Thoracic aorta (tissue), 2 donors: ENCODE results near the gene TRAPPC12. TPM values are rescaled to one million over a fixed set of nuclear protein-coding genes. Genes with fewer than 3 reads are reported as not detected.

Experiments
- ATAC-seq: fragments of 150-250 bp; one replicate; pipeline ENCODE4 v1.8.0; 2017; ENCODE audit warnings: low read depth; ENCODE audit not compliant: insufficient number of reproducible peaks, low FRiP score
- DNase-seq: peaks from one replicate; pipeline ENCODE4 v3.0.0-alpha.2; 2020; ENCODE audit warnings: low spot score
- H3K27ac ChIP-seq, 2 donors: fragments of 200-600 bp; sonication (generic); 1 replicate in 1 of 2; 2 replicates in 1 of 2; pipeline ENCODE4 v1.5.1; 2016; ENCODE audit warnings: mild to moderate bottlenecking in 2 of 2, moderate library complexity in 2 of 2
- H3K27me3 ChIP-seq: fragments of 200-600 bp; sonication (generic); replicated peaks from 2 replicates; pipeline ENCODE4 v1.6.0; 2016; ENCODE audit warnings: mild to moderate bottlenecking; ENCODE audit not compliant: insufficient read depth
- H3K36me3 ChIP-seq: fragments of 200-600 bp; sonication (generic); one replicate; pipeline ENCODE4 v1.5.1; 2016
- H3K4me1 ChIP-seq, 2 donors: fragments of 200-600 bp; sonication (generic); 1 replicate in 1 of 2; 2 replicates in 1 of 2; pipeline versions ENCODE4 v1.5.1 to v1.6.0; 2016; ENCODE audit warnings: low read depth in 2 of 2, mild to moderate bottlenecking in 1 of 2; ENCODE audit not compliant: control insufficient read depth in 1 of 2
- H3K4me3 ChIP-seq: fragments of 200-600 bp; sonication (generic); 2 replicates; pipeline ENCODE4 v1.5.1; 2016; ENCODE audit warnings: mild to moderate bottlenecking
- H3K9me3 ChIP-seq: fragments of 200-600 bp; sonication (generic); 2 replicates; pipeline ENCODE4 v1.5.1; 2016
- CTCF ChIP-seq: fragments of 200-600 bp; sonication (generic); IDR thresholded peaks from one replicate; pipeline ENCODE4 v1.5.1; 2019; ENCODE audit warnings: antibody characterized with exemption
- total RNA-seq, 2 donors: library from RNA; depleted of rRNA; stranded (reverse); fragments of >200 nt; gene quantifications; one replicate each; pipeline versions ENCODE4 v1.1.0 to v1.2.3, GENCODE V29; 2016

The TRAPPC12 gene
- total RNA-seq, 2 donors from 2014 or later = 121 to 180 TPM

GRCh38 chr2:3461801-3462492 lies 82.5 kb downstream of the TRAPPC12 start:
- Histone ChIP-seq H3K36me3 (peaks cover 14% of the 10 kb centered on the region), H3K27ac (peak overlapping the region; percentile 72 to 86), H3K9me3 (no peaks in the 10 kb centered on the region), H3K4me1 (peaks cover 8 to 32% of the 10 kb centered on the region in 2 donors), H3K4me3 (peak overlapping the region; percentile 44), H3K27me3 (no peaks in the 10 kb centered on the region)
- ATAC-seq (no peak), DNase-seq (no peak)
- peak; percentile 90 for TF ChIP-seq CTCF

GRCh38 chr2:3462493-3463104 lies 83.1 kb downstream of the TRAPPC12 start:
- H3K36me3 ChIP-seq = peaks cover 13% of the 10 kb centered on the region
- H3K27ac ChIP-seq = no peak overlapping the region
- H3K4me1 ChIP-seq = peaks cover 8 to 39% of the 10 kb centered on the region in 2 donors
- no peak for TF ChIP-seq CTCF
- no peak for DNase-seq
- ATAC-seq = no peak
- H3K27me3 ChIP-seq = no peaks in the 10 kb centered on the region
- no peak overlapping the region for H3K4me3 ChIP-seq
- no peaks in the 10 kb centered on the region for H3K9me3 ChIP-seq

GRCh38 chr2:3463186-3463835 lies 83.8 kb downstream of the TRAPPC12 start:
- H3K27ac ChIP-seq = peak overlapping the region in 1 of 2 donors; percentile 97
- H3K36me3 ChIP-seq = peaks cover 6% of the 10 kb centered on the region
- no peaks in the 10 kb centered on the region for H3K27me3 ChIP-seq
- ATAC-seq = no peak
- H3K4me1 ChIP-seq = peaks cover 8 to 46% of the 10 kb centered on the region in 2 donors
- no peak for TF ChIP-seq CTCF
- no peak for DNase-seq
- H3K9me3 ChIP-seq = no peaks in the 10 kb centered on the region
- H3K4me3 ChIP-seq = no peak overlapping the region

- H3K27me3 ChIP-seq = no peaks in the 10 kb centered on the region
- H3K36me3 ChIP-seq = peaks cover 4% of the 10 kb centered on the region
- H3K9me3 ChIP-seq = no peaks in the 10 kb centered on the region
- ATAC-seq = no peak
- no peak for DNase-seq
- peaks cover 8 to 52% of the 10 kb centered on the region in 2 donors for H3K4me1 ChIP-seq
- no peak overlapping the region for H3K4me3 ChIP-seq
- H3K27ac ChIP-seq = peak overlapping the region; percentile 91 to 97
- no peak for TF ChIP-seq CTCF
These were observed 84.5 kb downstream of the TRAPPC12 start for GRCh38 chr2:3463944-3464343.

GRCh38 chr2:3464401-3465005 lies 85.0 kb downstream of the TRAPPC12 start:
- H3K27ac ChIP-seq = peak overlapping the region; percentile 91 to 97
- H3K4me1 ChIP-seq = peaks cover 14 to 58% of the 10 kb centered on the region in 2 donors
- TF ChIP-seq CTCF = no peak
- H3K4me3 ChIP-seq = no peak overlapping the region
- no peak for ATAC-seq
- no peaks in the 10 kb centered on the region for H3K9me3 ChIP-seq
- no peaks in the 10 kb centered on the region for H3K27me3 ChIP-seq
- no peak for DNase-seq
- no peaks in the 10 kb centered on the region for H3K36me3 ChIP-seq
